GM21529 (cell line): Measurements from ENCODE around the gene EML1.

Experiments
- ATAC-seq: cut with Tn5 transposase; IDR thresholded peaks from one replicate; pipeline ENCODE4 v1.9.1; 2021; ENCODE audit not compliant: unreplicated experiment

Gene EML1

DNA sequence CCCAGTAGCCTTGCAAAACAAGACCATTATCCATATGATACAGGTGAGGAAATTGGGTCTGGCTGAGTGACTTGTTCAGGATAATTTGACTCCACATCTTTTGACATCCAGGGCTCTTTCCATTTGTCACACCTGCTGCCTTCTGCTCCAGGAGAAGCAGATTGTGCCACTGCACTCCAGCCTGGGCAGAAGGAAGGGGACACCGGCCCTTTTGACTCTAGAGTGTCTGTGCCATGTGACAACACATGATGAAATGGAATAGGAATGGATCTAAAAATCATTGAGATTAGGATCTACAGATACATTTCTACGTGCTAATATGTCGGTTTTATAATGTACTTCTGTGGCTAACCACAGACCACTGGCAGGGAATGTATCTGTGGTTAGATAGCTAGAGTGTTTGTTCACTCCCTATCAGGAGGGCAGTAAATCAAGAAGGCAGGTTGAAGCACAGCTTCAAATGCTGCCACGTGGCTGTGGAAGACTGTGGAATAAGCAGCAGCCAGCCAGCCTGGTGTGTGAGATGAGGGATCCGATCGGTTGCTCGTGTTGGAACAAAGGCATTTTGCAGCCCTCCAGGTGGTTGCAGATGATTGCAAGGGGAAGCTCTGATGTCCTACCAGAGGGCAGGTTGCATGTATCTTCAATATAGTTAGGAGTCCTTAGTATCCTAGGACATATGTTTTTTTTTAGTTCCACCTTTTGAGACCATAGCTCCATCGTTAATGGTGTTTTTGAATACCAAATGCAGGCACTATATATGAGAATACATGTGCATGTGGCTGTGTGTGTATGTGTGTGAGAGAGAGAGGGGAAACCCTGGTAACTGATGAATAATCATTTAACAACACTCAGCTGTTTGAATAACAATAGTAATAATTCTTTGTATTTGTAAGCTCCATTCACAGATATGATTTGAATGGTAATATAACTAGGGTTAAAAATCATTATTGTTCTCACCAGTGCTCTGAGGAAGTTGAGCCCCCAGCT, 28.6 kb downstream of the EML1 start:
- no peak for ATAC-seq

DNA sequence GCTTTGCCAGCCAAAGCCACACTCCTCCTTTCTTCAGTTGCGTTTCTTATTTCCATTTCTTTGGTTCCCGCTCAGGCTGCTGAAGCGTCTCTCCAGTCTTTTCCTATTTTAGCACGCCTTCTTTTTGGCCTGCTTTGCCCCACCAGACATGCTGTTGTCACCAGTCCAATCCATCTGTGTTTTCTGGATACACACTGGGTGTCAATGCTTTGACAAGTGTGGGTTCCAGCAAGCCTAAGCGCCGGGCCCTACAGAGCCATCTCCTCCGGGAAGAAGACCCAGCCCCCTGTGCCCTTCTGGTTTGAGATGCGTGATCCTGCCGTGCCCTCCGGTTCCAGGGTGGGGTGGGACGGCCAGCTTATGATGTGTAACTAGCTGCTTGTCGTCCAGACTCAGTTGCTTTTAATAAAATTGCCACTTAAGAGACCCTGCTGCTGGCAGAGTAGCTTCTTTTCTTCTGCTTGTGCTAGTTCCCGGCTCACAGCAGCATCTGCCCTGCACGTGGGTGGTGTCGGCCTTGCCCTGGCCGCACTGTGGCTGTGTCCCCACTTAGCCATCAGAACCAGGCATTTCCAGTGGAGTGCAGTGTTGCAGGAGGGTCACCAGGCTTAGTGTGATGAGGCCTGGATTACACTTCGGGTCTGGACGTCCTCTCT, 29.7 kb downstream of the EML1 start:
- no peak for ATAC-seq

DNA sequence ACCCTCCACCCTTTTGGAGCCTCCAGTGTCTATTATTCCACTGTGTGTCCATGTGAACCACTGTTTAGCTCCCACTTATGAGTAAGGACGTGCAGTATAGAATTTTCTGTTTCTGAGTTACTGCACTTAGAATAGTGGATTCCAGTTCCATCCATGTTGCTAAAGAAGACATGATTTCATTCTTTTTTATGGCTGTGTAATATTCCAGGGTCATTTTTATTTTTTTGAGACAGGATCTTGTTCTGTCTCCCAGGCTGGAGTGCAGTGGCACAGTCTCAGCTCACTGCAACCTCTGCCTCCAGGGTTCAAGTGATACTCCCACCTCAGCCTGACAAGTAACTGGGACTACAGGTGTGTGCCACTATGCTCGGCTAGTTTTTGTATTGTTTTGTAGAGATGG, 31.6 kb downstream of the EML1 start:
- ATAC-seq = no peak

DNA sequence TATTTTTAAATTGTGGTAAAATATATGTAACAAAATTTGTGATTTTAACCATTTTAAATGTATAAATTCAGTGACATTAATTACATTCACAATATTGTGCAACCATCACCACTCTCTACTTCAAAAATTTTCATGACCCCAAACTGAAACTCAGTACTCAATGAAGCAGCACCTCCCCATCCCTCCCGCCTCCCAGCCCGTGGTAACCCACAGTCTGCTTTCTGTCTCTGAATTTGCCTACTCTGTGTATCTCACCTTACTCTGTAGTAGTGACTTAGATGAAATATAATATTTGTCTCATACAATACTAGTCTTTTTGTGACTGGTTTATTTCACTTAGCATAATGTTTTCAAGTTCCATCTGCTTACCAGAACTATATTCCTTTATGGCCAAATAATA, 36.2 kb downstream of the EML1 start:
- ATAC-seq = no peak

DNA sequence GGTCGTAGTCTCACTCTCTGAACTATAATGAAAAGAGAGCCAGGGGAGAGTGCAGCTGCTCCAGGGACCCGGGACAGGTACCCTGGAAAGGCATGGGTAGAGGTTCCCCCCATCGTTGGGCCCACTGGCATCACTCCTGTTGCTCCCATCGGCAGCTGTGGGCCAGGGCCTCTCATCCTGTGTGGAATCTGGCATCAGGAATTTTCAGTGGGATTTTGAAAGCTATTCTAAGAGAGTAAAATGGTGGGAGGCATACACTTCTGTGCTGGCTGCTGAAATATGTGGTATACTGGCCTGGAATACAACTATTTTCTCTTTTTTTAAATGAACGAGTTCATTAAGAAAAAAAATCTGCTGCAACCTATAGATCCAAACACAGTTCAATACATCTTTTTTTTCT, 38.1 kb downstream of the EML1 start:
- ATAC-seq = no peak

DNA sequence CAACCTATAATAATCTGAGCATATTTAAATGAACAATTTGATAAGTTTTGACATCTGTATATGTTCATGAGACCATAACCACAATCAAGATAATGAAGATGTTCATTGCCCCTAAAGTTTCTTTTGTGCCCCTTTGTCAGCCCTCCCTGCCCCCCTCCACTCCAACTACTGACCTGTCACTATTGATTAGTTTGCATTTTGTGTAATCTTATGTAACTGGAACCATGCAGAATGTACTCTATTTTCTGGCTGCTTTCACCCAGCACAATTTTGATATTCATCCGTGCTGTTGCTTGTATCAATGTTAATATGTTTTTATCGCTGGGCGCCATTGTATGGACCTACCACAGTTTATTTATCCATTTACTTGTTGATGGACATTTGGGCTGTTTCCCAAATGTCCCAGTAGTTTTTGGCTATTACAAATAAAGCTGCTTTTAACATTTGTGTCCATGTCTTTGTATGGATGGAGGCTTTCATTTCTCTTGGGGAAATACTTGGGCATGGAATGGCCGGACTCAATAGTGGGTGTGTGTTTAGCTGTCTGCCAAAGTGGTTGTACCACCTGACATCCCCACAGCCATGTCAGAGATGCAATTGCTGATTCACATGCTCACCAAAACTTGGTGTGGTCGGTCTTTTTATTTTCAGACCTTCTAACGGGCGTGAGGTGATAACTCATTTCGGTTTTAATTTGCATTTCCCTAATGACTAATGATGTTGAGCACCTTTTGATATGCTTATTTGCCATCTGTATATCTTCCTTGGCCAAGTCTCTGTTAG, 38.9 kb downstream of the EML1 start:
- ATAC-seq = no peak

DNA sequence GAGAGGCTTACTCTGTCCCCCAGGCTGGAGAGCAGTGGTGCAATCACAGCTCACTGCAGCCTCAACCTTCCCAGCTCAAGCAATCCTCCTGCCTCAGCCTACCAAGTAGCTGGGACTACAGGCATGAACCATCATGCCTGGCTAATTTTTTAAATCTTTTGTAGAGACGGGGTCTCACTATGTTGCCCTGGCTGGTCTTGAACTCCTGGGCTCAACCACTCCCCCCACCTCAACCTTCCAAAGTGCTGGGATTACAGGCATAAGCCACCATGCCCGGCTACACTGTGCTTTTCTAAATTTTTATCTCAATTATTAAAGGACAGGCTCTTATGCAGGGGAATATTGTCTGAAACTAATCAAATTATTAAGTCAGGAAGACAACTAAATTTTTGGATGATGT, 44.6 kb downstream of the EML1 start:
- ATAC-seq = no peak

DNA sequence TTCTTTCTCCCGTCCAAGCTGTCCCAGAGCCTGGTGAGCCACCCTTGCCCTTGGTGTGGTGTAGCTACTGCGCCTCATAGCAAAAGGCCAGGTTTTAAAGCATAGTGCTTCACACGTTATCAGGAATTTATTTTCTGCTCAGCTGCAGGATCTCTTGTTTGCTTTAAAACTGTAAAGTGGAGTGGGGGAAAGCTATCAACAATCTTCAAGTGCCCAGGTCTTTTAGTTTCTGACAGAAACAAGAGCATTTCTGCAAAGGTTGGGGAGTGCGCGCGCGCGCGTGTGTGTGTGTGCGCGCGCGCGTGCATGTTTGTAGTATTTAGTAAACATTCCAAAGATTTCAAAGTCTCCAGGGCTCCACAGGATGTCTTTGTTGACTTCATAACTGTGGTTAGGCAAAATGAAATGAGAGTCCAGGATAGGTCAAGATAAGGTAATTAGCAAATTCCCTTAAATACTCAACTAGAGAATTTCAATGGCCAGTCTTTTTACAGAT, 45.5 kb downstream of the EML1 start:
- no peak for ATAC-seq

DNA sequence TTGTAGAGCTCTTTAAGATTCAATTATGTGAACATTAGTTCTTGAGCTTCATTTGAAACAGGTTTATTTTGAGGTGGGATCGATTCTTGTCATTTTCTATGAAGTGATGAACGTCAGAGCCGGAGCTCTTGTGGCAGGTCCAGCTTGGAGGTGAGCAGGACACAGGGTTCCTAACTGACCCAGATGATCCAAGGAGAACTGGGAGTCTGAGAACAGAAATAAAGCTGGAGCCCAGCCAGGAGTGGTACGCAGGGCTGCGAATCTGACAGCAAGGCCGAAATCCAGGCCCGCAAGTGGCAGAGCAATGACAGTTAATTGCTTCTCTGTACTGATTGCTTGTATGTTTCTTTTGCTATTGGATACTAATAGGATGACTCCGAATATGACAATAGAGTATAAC, 46.5 kb downstream of the EML1 start:
- ATAC-seq = no peak

DNA sequence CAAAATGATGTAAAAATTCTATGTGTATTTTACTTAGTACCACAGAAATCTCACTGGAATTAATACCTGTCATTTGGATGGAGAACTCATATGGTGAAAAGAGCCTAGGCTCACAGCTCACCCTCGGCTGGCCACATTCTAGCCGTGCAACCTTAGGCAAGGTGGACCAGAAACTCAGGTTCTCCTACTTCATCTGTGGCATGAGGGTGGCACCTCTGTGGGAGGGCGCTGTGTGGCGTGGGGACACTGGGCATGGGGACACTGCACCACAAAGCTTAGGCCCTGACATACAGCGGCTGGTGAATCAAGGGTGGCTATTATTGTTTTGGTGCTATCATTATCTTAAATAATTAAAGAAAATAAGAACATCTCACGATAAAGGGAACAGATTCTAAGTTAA, 47.1 kb downstream of the EML1 start:
- no peak for ATAC-seq

DNA sequence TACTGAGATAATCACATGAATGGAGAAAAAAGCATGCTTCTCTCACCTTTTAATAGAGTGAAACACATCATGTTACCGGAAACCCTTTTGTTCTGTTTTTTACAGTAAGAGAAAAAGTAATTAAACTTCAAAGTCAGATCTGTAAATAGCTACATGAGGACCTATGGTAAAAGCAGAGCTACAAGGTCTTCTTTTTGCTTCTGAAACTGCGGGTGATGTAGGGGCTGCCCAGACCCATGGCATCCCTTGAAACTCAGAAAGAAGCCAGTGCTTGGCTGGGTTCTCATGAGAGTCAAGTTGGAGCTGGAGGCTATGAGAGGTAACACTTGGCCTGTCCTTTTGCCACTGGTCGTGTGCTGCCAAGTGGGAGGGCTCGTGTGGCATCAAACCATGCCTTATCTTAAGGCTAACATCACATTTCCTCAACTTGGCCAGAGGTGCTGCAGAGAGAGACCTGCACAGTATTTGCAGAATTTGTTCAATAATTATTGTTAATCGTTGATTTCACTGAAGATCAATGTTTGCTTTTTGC, 47.6 kb downstream of the EML1 start:
- ATAC-seq = no peak

DNA sequence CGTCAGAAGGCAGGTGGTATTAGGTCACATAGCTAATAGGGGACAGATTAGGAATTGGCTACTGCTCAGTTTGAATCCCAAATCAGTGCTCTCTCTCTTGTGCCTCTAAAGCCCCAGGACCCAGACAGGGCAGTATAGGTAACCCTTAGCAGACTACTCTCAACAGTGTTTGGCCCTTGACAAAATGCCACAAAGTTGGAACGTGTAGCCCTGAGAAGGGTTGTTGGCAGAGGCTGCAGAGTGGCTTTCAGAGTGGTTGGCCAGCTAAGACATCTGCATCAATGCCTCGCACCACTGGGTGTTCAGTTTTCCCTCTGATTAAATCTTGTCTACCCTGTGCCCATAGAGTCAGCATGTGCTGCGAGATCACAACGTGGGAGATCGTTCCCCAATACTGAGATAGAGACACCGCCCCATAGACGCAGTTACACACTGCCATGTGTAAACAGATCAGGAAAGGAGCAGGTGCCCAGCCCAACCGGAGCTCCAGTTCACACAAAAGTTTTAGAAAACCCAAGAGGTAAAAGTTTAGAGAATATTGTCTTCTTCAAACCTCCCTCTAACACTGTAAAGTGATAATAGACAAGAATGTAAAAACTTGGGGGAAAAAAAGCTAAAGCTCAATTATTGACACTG, 48.3 kb downstream of the EML1 start:
- no peak for ATAC-seq

DNA sequence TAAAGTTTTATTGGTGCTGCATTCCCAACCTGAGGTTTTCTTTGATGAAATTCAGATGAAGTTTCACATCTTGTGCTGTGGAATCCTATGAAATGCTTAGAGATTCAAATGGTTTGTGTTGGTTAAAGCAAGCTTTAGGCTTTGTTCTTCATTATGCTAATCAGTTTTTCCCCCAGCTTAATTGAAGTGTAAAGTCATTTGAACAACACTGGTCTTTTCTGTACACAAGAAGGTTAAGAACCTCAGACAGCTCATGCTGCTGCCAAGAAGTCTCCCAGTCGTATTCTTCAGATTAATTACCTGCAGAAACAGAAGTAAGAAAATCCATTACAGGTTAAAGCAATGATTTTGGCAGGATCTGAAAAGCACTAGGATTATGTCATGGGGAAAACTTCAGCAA, 48.9 kb downstream of the EML1 start:
- no peak for ATAC-seq

DNA sequence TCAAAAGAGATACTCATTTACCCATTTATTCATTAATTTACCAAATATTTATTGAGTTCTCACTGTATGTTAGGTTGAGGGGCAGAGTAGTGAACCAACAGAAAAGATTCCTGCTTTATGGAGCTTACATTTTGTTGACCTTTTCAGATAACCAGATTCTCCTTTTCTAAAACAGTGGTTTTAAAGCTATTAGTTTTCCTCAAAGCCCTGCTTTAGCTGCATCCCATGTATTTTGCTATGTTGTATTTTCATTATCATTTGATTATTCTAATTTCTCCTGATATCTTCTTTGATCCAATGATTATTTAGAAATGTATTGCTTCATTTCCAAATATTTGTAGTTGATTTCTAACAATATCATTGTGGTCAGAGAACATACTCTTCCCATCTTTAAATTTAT, 53.6 kb downstream of the EML1 start:
- no peak for ATAC-seq

DNA sequence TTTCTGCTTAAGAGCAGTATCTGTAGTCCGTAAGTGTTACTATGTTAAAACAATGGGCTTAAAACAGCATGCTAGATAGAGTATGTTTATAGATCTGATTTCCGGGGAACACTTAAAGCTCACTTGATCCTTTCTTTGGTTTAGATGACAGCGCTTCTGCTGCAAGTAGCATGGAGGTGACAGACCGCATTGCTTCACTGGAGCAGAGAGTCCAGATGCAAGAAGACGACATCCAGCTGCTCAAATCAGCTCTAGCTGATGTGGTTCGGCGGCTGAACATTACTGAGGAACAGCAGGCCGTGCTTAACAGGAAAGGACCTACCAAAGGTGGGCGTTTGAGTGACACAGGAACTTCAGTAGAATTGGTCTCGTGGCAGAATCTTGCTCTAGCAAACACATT, 57.5 kb downstream of the EML1 start:
- ATAC-seq = no peak

DNA sequence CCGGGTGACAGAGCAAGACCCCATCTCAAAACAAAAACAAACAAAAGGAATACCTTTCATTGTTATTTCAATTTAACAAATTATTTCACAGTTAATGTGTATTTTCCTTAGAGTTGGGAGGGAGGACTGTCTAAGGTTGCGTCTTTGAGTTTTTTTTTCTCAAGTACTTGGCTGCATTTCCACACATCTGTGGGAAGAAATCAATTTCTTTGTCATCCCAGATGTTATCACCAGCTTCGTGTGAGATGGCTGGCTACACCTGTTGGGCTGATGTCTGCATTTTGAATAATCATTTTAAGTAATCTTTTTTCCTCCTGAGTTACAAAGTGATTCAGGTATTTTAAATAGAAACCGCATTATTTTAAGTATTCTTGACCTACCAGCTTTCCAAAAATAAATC, 59.4 kb downstream of the EML1 start:
- ATAC-seq = no peak

DNA sequence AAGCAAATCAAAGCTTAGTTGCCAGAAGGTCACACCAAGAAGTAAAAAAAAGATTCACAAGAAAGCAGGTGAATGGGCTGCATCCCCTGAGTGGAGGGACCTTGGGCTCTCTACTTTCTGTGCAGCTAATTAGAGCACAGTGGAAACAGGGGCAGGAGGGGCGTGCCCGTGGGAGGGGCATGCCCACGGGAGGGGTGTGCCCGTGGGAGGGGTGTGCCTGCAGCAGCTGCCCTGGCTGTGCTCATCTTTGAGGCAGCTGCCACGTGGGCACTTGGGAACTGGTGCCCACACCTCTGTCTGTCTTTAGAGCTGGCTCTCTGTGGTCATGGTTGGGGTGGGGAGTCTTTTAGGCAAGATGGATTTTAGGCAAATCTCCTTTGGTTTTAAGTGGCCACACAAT, 60.0 kb downstream of the EML1 start:
- no peak for ATAC-seq

DNA sequence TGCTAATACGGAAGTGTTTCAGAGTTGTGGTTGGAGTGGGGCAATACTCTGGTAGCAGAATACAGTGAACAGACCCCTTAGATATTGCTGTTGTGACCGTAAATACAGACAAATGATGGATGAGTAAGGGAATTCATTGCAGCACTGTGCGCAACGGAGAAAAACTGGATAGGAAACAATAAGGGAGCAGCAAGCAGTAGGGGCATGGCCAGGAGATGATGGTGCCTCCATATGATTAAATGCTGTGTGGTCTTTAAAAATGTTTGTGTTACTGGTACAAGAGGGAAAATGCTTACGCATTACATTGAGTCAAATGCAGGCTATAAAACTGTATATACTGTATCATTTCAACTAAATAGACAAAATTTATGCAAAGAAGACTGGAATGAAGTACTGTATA, 61.6 kb downstream of the EML1 start:
- no peak for ATAC-seq

DNA sequence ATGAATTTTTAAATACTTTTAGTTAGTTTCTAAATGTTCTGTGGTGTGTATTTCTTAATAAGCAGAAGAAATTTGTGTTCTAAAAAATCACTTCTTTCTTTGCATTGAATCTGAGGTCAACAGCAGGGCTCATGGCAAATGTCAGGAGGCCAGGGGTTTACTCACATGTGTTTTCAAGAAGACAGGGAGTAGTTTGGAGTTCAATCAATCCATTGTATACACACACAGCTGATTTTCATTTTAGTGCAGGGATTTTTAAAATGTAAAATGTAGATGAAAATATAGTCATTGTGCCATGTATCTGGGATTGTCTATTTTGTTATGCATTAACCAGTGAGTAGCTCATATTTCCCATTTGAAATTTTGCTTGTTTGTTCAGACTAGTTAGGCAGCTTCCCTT, 62.1 kb downstream of the EML1 start:
- ATAC-seq = no peak

DNA sequence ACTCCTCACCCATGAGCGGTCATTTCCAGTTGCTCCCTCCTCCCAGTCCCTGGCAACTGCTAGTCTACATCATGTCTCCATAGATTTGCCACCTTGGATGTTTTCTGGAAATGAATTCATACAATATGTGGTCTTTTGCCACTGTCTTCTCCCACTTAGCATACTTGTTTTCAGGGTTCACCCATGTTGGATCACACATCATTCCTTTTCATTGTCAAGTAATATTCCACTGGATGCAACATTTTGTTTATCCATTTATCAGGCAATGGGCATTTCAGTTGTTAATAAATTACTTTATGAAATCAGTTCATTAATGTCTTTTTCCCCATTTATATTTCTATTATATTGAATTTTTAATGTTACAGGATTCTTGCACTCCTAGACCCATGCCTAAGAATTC, 64.3 kb downstream of the EML1 start:
- ATAC-seq = no peak

DNA sequence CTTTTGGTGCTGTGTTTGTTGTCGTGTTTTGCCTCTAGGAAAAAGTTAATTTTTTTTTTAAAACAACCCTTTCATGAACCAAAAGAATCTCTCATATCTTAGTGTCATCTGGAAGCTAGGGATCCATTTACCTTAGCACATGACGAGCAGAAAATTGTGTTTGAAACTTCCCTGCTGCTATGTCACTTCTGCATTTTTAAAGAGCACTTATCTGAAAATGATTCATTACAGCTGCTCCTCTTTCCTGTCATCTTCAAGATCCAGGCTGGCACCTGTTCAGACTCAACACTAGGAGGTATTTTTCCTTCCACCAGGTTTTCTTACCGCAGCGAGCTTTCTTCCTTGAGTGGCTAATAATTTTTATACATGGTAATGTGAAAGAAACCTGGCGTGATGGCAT, 67.0 kb downstream of the EML1 start:
- no peak for ATAC-seq
